ENCODE data around the gene FOXM1.

DNA sequence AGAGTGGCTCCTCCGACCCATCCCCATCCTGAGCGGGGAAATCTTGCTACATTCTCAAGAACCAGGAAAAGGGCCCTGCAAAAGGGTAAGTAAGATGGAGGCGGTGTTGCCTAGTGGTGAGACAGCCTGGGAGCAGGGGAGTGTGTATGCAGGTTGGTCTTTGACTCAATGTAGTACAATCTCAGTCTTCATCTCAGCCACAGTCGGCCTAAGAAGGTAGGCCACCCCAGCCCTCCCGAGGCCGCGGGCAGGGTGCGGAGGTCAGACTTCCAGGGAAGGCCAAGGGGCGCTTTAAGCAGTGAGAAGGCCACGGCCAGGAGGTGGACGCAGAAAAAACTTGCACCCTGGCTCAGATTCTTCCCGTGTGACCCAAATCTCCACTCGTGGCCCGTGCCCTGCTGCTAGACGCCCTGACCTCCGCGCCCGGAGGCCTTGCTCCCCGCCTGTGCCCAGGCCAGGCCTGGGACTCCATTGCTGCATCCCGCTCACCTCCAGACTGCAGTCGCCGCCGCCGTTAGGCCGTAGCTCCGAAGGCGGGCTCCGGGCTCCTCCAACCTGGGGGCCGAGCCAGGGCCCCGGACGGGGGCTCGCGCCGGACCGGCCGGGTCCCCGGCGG is 435 bp downstream of the FOXM1 start:
- no peak for TF ChIP-seq TBP (CRISPR knock-in tag; IDR thresholded peaks at IDR 0.05)
- TF ChIP-seq POLR2A (IDR thresholded peaks at IDR 0.05; ENCODE audit: insufficient read depth in 1 of 2, low read depth in 2 of 2, low read length in 2 of 2): no peak
- no peak for TF ChIP-seq CHD2 (IDR thresholded peaks at IDR 0.05; ENCODE audit: low read depth, low read length)
- TF ChIP-seq, protein P1, sequence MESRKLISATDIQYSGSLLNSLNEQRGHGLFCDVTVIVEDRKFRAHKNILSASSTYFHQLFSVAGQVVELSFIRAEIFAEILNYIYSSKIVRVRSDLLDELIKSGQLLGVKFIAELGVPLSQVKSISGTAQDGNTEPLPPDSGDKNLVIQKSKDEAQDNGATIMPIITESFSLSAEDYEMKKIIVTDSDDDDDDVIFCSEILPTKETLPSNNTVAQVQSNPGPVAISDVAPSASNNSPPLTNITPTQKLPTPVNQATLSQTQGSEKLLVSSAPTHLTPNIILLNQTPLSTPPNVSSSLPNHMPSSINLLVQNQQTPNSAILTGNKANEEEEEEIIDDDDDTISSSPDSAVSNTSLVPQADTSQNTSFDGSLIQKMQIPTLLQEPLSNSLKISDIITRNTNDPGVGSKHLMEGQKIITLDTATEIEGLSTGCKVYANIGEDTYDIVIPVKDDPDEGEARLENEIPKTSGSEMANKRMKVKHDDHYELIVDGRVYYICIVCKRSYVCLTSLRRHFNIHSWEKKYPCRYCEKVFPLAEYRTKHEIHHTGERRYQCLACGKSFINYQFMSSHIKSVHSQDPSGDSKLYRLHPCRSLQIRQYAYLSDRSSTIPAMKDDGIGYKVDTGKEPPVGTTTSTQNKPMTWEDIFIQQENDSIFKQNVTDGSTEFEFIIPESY (CRISPR knock-in tag; IDR thresholded peaks at IDR 0.05): no peak
- TF ChIP-seq FOXJ3 (CRISPR knock-in tag; IDR thresholded peaks at IDR 0.05; ENCODE audit: borderline replicate concordance): no peak
- no peak for TF ChIP-seq NRL (CRISPR knock-in tag; IDR thresholded peaks at IDR 0.05; ENCODE audit: borderline replicate concordance)
- TF ChIP-seq, protein P2, sequence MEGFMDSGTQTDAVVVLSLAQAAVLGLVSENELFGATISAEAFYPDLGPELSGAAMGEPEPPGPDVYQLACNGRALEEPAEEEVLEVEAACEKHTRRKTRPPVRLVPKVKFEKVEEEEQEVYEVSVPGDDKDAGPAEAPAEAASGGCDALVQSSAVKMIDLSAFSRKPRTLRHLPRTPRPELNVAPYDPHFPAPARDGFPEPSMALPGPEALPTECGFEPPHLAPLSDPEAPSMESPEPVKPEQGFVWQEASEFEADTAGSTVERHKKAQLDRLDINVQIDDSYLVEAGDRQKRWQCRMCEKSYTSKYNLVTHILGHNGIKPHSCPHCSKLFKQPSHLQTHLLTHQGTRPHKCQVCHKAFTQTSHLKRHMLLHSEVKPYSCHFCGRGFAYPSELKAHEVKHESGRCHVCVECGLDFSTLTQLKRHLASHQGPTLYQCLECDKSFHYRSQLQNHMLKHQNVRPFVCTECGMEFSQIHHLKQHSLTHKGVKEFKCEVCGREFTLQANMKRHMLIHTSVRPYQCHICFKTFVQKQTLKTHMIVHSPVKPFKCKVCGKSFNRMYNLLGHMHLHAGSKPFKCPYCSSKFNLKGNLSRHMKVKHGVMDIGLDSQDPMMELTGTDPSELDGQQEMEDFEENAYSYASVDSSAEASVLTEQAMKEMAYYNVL (CRISPR knock-in tag; IDR thresholded peaks at IDR 0.05; ENCODE audit: borderline replicate concordance): no peak
- TF ChIP-seq, protein P3, sequence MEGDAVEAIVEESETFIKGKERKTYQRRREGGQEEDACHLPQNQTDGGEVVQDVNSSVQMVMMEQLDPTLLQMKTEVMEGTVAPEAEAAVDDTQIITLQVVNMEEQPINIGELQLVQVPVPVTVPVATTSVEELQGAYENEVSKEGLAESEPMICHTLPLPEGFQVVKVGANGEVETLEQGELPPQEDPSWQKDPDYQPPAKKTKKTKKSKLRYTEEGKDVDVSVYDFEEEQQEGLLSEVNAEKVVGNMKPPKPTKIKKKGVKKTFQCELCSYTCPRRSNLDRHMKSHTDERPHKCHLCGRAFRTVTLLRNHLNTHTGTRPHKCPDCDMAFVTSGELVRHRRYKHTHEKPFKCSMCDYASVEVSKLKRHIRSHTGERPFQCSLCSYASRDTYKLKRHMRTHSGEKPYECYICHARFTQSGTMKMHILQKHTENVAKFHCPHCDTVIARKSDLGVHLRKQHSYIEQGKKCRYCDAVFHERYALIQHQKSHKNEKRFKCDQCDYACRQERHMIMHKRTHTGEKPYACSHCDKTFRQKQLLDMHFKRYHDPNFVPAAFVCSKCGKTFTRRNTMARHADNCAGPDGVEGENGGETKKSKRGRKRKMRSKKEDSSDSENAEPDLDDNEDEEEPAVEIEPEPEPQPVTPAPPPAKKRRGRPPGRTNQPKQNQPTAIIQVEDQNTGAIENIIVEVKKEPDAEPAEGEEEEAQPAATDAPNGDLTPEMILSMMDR (CRISPR knock-in tag; IDR thresholded peaks at IDR 0.05): no peak; the same call in 1 of the 2 replicates
- no peak for TF ChIP-seq MED1 (CRISPR knock-in tag; IDR thresholded peaks at IDR 0.05)
- TF ChIP-seq RARA (CRISPR knock-in tag; IDR thresholded peaks at IDR 0.05): no peak
